GM19023 (cell line): Measurements from ENCODE around the gene WIPF2.

Source experiments
- ATAC-seq: cut with Tn5 transposase; IDR thresholded peaks from one replicate; pipeline ENCODE4 v1.9.1; 2021; ENCODE audit warnings: mild to moderate bottlenecking, moderate library complexity; ENCODE audit not compliant: unreplicated experiment

The WIPF2 gene

GRCh38 chr17:40323391-40324381, 104.6 kb downstream of the WIPF2 start:
- ATAC-seq: no peak

- ATAC-seq: no peak
These were observed 106.3 kb downstream of the WIPF2 start for GRCh38 chr17:40325156-40326013.

DNA sequence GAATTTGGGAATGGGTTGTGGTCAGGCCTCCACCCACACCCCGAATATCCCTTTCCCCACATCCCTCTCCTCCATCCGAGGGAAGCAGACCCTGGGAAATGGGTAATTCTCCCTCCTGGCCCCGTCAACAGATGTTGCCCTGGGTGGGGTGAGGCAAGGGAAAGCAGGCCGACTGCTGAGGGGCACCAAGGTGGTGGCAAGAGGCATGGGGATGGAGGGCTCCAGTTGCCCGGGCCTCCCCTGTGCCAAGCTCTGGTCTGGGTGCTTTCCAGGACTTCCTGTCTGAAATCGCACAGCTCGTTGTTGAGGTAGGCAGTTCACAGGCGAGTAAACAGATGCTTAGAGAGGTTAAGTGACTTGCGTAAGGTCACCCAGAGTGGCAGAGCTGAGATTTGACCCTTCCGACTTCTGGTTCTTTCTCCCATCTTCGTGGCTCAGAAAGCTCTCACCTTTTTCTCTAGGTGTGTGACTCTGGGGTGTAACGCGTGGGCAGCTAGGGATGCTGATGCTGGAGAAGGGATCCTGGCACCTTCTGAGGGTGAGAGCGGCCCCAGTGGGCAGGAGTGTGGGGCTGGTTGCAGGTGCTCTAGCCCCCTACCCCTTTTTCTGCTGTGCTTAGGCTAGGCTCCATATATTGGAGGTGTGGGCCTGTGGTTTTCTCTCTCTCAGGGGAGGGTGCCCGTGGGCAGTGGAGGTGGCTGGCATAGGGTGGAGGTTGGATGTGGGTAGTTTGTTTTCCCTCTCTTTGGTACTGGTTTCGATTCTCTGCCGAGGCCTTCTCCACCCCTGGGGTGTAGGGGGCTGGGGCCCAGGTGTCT, 107.1 kb downstream of the WIPF2 start:
- ATAC-seq: no peak

GRCh38 chr17:40326832-40327199, 107.7 kb downstream of the WIPF2 start:
- ATAC-seq: no peak

DNA sequence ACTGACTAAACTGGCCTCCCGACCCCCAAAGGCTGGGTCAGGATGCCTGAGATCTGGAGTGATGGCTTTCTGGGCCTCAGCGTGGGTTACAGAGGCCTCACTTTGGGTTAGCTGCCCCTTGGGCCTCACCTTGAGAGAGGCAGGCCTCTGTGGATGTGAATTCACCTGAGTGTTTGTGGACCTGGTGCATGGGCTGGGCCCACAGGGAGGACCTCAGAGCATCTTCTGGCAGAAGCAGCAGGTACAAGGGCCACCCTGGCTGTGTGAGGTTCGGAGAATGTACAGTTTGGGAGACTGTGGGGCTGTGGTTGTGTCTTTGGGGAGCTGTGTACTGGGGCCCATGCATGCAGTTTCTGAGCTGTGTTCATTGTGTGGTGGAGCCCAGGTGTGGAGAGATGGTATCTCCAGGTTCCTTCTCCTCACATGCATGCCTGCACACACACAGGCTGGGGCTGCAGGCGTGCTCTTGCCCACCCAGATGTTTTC, 108.2 kb downstream of the WIPF2 start:
- no peak for ATAC-seq

DNA sequence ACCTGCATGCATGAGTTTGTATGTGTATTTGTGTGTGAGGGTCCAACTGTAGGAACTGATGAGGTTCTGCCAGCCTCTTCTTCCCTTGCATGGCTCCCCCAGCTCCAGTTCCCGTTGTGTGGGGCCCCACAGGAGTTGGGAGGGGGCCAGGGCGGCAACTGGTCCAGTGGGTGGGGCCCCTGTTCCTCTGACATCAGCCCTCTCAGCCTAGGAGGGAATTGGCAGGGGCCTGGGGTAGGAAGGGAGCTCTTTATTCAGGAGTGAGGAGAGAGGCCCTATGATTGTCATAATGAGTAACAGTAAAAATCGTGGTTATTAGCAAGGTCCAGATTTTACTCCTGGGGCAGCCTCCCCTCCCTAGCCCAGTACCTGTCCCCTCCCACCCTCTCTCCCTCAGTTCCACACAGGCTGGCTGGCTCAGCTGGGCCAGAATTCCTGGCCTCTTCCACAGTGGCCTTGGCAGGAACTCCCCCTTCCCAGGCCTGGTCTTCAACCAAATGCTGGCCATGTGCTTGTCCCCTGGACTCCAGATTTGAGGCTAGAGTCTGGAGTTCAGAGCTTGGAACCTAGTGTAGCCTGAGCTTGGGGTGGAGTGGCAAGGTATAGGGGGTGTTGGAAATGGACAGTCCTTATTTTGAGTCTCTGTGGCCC, 108.8 kb downstream of the WIPF2 start:
- no peak for ATAC-seq

GRCh38 chr17:40328386-40328766, 109.3 kb downstream of the WIPF2 start:
- no peak for ATAC-seq

- ATAC-seq: no peak
These were observed 111.0 kb downstream of the WIPF2 start for GRCh38 chr17:40329839-40330794.

DNA sequence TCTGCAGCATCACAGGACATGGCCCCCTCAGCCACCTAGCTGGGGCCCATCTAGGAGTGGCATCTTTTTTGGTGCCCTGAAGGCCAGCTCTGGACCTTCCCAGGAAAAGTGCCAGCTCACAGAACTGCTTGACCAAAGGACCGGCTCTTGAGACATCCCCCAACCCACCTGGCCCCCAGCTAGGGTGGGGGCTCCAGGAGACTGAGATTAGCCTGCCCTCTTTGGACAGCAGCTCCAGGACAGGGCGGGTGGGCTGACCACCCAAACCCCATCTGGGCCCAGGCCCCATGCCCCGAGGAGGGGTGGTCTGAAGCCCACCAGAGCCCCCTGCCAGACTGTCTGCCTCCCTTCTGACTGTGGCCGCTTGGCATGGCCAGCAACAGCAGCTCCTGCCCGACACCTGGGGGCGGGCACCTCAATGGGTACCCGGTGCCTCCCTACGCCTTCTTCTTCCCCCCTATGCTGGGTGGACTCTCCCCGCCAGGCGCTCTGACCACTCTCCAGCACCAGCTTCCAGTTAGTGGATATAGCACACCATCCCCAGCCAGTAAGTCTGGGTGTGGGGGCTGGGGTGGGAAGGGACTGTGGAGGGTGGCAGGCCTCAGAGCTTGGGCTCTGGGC, 111.9 kb downstream of the WIPF2 start:
- ATAC-seq: no peak

- ATAC-seq: no peak
These were observed 112.9 kb downstream of the WIPF2 start for GRCh38 chr17:40331743-40332641.
